ENCODE results near the gene PARD3. TPM values are rescaled to one million over a fixed set of nuclear protein-coding genes. Genes with fewer than 3 reads are reported as not detected.

Gene PARD3
- polyA plus RNA-seq, 1 donor from 2014 or later, result 12.4 TPM

- Histone ChIP-seq H3K9me3 (ENCODE audit: low read length) (no peaks in the 10 kb centered on the region), H2AFZ (ENCODE audit: low read depth, low read length) (no peak overlapping the region), H3K27me3 (ENCODE audit: insufficient read depth, low read depth, low read length) (no peaks in the 10 kb centered on the region), H3K79me2 (replicated peaks; ENCODE audit: insufficient read depth, low read length) (no peaks in the 10 kb centered on the region), H3K36me3 (ENCODE audit: insufficient read depth, low read length) (no peaks in the 10 kb centered on the region), H3K4me2 (ENCODE audit: low read length) (no peak overlapping the region), H3K27ac (ENCODE audit: low read length) (no peak overlapping the region), H4K20me1 (ENCODE audit: insufficient read depth) (no peaks in the 10 kb centered on the region), H3K4me3 (ENCODE audit: low read length) (no peak overlapping the region), H3F3A (ENCODE audit: insufficient read depth, low read length, poor library complexity, severe bottlenecking) (no peaks in the 10 kb centered on the region), H3K9ac (ENCODE audit: low read length) (no peak overlapping the region), H3K9me2 (ENCODE audit: insufficient read depth, low read length) (no peaks in the 10 kb centered on the region)
- TF ChIP-seq EZH2 (IDR thresholded peaks at IDR 0.05; ENCODE audit: borderline replicate concordance, insufficient read depth, low read length, poor library complexity, severe bottlenecking), result no peak
These were observed 725.8 kb downstream of the PARD3 start for GRCh38 chr10:34089253-34089652.

GRCh38 chr10:34088208-34088794 lies 726.8 kb downstream of the PARD3 start:
- Histone ChIP-seq H3K9me3 (ENCODE audit: low read length) (peaks cover 5% of the 10 kb centered on the region), H4K20me1 (ENCODE audit: insufficient read depth) (no peaks in the 10 kb centered on the region), H2AFZ (ENCODE audit: low read depth, low read length) (no peak overlapping the region), H3K27ac (ENCODE audit: low read length) (no peak overlapping the region), H3K4me3 (ENCODE audit: low read length) (no peak overlapping the region), H3K9ac (ENCODE audit: low read length) (no peak overlapping the region), H3K79me2 (replicated peaks; ENCODE audit: insufficient read depth, low read length) (no peaks in the 10 kb centered on the region), H3K36me3 (ENCODE audit: insufficient read depth, low read length) (no peaks in the 10 kb centered on the region), H3K4me2 (ENCODE audit: low read length) (no peak overlapping the region), H3F3A (ENCODE audit: insufficient read depth, low read length, poor library complexity, severe bottlenecking) (no peaks in the 10 kb centered on the region), H3K9me2 (ENCODE audit: insufficient read depth, low read length) (no peaks in the 10 kb centered on the region), H3K27me3 (ENCODE audit: insufficient read depth, low read depth, low read length) (no peaks in the 10 kb centered on the region)
- TF ChIP-seq TAF1 (IDR thresholded peaks at IDR 0.05; ENCODE audit: low read depth) (no peak), POLR2AphosphoS5 (IDR thresholded peaks at IDR 0.05) (no peak), EZH2 (IDR thresholded peaks at IDR 0.05; ENCODE audit: borderline replicate concordance, insufficient read depth, low read length, poor library complexity, severe bottlenecking) (no peak), RAD21 (conservative IDR thresholded peaks at IDR 0.05) (no peak), MXI1 (conservative IDR thresholded peaks at IDR 0.05; ENCODE audit: poor library complexity, severe bottlenecking) (no peak), CTCF (IDR thresholded peaks at IDR 0.05; ENCODE audit: poor library complexity, severe bottlenecking) (no peak)

- H3K79me2 ChIP-seq (replicated peaks; ENCODE audit: insufficient read depth, low read length), result no peaks in the 10 kb centered on the region
- no peak overlapping the region for H3K27ac ChIP-seq (ENCODE audit: low read length)
- no peak overlapping the region for H3K4me3 ChIP-seq (ENCODE audit: low read length)
- H2AFZ ChIP-seq (ENCODE audit: low read depth, low read length), result no peak overlapping the region
- H3K27me3 ChIP-seq (ENCODE audit: insufficient read depth, low read depth, low read length), result no peaks in the 10 kb centered on the region
- TF ChIP-seq EP300 (conservative IDR thresholded peaks at IDR 0.05; ENCODE audit: poor library complexity, severe bottlenecking), result no peak
- no peak for TF ChIP-seq POLR2AphosphoS5 (IDR thresholded peaks at IDR 0.05)
- no peak for TF ChIP-seq RAD21 (conservative IDR thresholded peaks at IDR 0.05)
- TF ChIP-seq EZH2 (IDR thresholded peaks at IDR 0.05; ENCODE audit: borderline replicate concordance, insufficient read depth, low read length, poor library complexity, severe bottlenecking), result no peak
- TF ChIP-seq TAF1 (IDR thresholded peaks at IDR 0.05; ENCODE audit: low read depth), result no peak
- TF ChIP-seq CTCF (IDR thresholded peaks at IDR 0.05; ENCODE audit: poor library complexity, severe bottlenecking), result no peak
- no peak for TF ChIP-seq REST (IDR thresholded peaks at IDR 0.05; ENCODE audit: borderline replicate concordance)
- TF ChIP-seq SMC3 (conservative IDR thresholded peaks at IDR 0.05; ENCODE audit: poor library complexity), result no peak
- no peak for TF ChIP-seq MXI1 (conservative IDR thresholded peaks at IDR 0.05; ENCODE audit: poor library complexity, severe bottlenecking)
- H3F3A ChIP-seq (ENCODE audit: insufficient read depth, low read length, poor library complexity, severe bottlenecking), result no peaks in the 10 kb centered on the region
- H3K4me2 ChIP-seq (ENCODE audit: low read length), result no peak overlapping the region
- H3K9ac ChIP-seq (ENCODE audit: low read length), result no peak overlapping the region
- no peaks in the 10 kb centered on the region for H3K36me3 ChIP-seq (ENCODE audit: insufficient read depth, low read length)
- no peaks in the 10 kb centered on the region for H4K20me1 ChIP-seq (ENCODE audit: insufficient read depth)
- H3K9me2 ChIP-seq (ENCODE audit: insufficient read depth, low read length), result no peaks in the 10 kb centered on the region
- H3K9me3 ChIP-seq (ENCODE audit: low read length), result peaks cover 5% of the 10 kb centered on the region
These were observed 728.0 kb downstream of the PARD3 start for GRCh38 chr10:34087095-34087418.
